ENCODE data around the gene UNC45A. TPM values are rescaled to one million over a fixed set of nuclear protein-coding genes. Genes with fewer than 3 reads are reported as not detected.

UNC45A gene
- total RNA-seq, 3 donors from 2014 or later (not counting 1 experiment from before 2014, with no cell fraction given), result 39.0 to 58.1 (median 51.5) TPM

- Histone ChIP-seq H3K36me3 (ENCODE audit: control insufficient read depth, insufficient read depth, low read length) (peaks cover 78% of the 10 kb centered on the region), H3K27ac (ENCODE audit: low read length) (no peak overlapping the region), H3K4me1 (ENCODE audit: control insufficient read depth, insufficient read depth, low read length) (no peaks in the 10 kb centered on the region), H3K9me3 (ENCODE audit: control insufficient read depth, insufficient read depth, low read length) (no peaks in the 10 kb centered on the region), H3K4me3 (ENCODE audit: low read length) (no peak overlapping the region), H3K27me3 (ENCODE audit: control insufficient read depth, insufficient read depth, low read length) (no peaks in the 10 kb centered on the region)
- DNase-seq, result no peak
- H3K36me3 Mint-ChIP-seq, result no peaks in the 10 kb centered on the region
- no peaks in the 10 kb centered on the region for H3K9me3 Mint-ChIP-seq
- WGBS (ENCODE audit: insufficient coverage), result 98% methylated on average over 16 of the region's 16 CpGs
- intact Hi-C loops (cut with micrococcal nuclease), result no loop called here
- ATAC-seq, result no peak
- no peak overlapping the region for H3K4me3 Mint-ChIP-seq
- no peaks in the 10 kb centered on the region for H3K4me1 Mint-ChIP-seq
- H3K27ac Mint-ChIP-seq, result no peak overlapping the region
- TF ChIP-seq, protein P1, sequence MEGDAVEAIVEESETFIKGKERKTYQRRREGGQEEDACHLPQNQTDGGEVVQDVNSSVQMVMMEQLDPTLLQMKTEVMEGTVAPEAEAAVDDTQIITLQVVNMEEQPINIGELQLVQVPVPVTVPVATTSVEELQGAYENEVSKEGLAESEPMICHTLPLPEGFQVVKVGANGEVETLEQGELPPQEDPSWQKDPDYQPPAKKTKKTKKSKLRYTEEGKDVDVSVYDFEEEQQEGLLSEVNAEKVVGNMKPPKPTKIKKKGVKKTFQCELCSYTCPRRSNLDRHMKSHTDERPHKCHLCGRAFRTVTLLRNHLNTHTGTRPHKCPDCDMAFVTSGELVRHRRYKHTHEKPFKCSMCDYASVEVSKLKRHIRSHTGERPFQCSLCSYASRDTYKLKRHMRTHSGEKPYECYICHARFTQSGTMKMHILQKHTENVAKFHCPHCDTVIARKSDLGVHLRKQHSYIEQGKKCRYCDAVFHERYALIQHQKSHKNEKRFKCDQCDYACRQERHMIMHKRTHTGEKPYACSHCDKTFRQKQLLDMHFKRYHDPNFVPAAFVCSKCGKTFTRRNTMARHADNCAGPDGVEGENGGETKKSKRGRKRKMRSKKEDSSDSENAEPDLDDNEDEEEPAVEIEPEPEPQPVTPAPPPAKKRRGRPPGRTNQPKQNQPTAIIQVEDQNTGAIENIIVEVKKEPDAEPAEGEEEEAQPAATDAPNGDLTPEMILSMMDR (IDR thresholded peaks at IDR 0.05), result no peak
- H3K27me3 Mint-ChIP-seq (ENCODE audit: low read depth in 2 of 2), result no peaks in the 10 kb centered on the region
These were observed 11.5 kb downstream of the UNC45A start for GRCh38 chr15:90946538-90946937.

DNA sequence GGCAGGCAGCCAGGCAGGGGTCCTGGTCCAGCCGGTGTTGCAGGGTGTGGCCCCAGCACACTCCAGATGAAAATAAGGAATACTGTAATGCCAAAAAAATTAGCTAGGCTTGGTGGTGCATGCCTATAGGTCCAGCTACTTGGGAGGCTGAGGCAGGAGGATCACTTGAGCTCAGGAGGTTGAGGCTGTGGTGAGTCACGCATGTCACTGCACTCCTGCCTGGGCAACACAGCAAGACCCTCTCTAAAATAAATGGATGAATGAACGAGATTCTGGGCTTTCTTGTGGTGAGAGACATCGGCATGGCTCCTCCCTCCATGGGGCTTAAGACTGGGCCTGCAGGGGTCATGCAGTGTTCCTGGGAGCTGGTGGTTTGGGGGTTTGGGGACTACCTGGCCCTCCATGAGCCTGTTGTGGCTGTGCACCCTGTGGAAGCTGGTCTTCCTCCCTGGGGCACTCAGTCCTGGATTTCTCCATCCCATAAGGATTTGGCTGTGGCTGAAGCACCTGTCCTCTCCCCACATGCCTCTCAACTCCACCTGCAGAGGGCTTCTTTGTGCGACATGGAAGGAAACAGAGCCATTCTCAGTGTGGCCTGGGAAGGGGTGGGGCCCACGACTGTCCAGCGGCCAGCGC lies 12.0 kb downstream of the UNC45A start:
- TF ChIP-seq, protein P1 (IDR thresholded peaks at IDR 0.05), result no peak
- ATAC-seq (peak in 1 of 3 donors; percentile 3), DNase-seq (no peak)
- no peak overlapping the region for H3K27ac Mint-ChIP-seq
- no peaks in the 10 kb centered on the region for H3K36me3 Mint-ChIP-seq
- H3K4me1 Mint-ChIP-seq, result no peaks in the 10 kb centered on the region
- H3K9me3 Mint-ChIP-seq, result no peaks in the 10 kb centered on the region
- Histone ChIP-seq H3K9me3 (ENCODE audit: control insufficient read depth, insufficient read depth, low read length) (no peaks in the 10 kb centered on the region), H3K27me3 (ENCODE audit: control insufficient read depth, insufficient read depth, low read length) (no peaks in the 10 kb centered on the region), H3K4me3 (ENCODE audit: low read length) (no peak overlapping the region), H3K36me3 (ENCODE audit: control insufficient read depth, insufficient read depth, low read length) (peaks cover 79% of the 10 kb centered on the region), H3K4me1 (ENCODE audit: control insufficient read depth, insufficient read depth, low read length) (no peaks in the 10 kb centered on the region), H3K27ac (ENCODE audit: low read length) (no peak overlapping the region)
- 90% methylated on average over 8 of the region's 8 CpGs for WGBS (ENCODE audit: insufficient coverage)
- no peaks in the 10 kb centered on the region for H3K27me3 Mint-ChIP-seq (ENCODE audit: low read depth in 2 of 2)
- no peak overlapping the region for H3K4me3 Mint-ChIP-seq
- intact Hi-C loops (cut with micrococcal nuclease), result no loop called here

DNA sequence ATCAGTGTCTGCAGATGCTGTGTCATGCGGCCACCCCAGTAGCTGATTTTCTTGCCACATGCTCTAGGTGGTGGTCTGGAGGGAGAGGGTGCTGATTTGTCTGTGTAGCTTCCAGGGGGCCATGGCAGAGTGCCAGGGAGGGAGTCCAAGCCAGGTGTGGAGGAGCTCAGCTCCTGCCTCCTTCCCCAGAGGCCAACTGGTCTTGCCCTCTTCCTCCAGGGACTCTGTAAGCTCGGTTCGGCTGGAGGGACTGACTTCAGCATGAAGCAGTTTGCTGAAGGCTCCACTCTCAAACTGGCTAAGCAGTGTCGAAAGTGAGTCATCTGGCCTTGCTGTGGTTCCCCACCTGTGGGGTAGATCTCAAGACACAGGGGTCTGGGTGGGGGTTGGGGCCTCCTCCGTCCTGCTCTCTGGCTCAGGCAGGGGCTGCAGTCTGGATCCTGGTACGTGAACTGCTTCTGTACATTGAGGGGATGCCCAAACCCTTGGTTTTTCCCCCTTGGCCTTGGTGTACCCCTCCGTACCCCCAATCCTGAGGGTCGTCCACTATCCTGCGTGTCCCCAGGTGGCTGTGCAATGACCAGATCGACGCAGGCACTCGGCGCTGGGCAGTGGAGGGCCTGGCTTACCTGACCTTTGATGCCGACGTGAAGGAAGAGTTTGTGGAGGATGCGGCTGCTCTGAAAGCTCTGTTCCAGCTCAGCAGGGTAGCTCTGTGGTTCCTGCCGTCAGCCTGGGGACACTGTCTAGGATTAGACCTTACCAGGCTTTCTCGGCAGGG lies 12.7 kb downstream of the UNC45A start:
- Mint-ChIP-seq H3K36me3 (no peaks in the 10 kb centered on the region), H3K4me1 (no peaks in the 10 kb centered on the region), H3K27me3 (ENCODE audit: low read depth in 2 of 2) (no peaks in the 10 kb centered on the region), H3K9me3 (no peaks in the 10 kb centered on the region), H3K27ac (no peak overlapping the region), H3K4me3 (no peak overlapping the region)
- H3K27ac ChIP-seq (ENCODE audit: low read length), result no peak overlapping the region
- peaks cover 74% of the 10 kb centered on the region for H3K36me3 ChIP-seq (ENCODE audit: control insufficient read depth, insufficient read depth, low read length)
- intact Hi-C loops (cut with micrococcal nuclease), result no loop called here
- TF ChIP-seq, protein P1 (IDR thresholded peaks at IDR 0.05), result no peak
- no peaks in the 10 kb centered on the region for H3K9me3 ChIP-seq (ENCODE audit: control insufficient read depth, insufficient read depth, low read length)
- H3K4me1 ChIP-seq (ENCODE audit: control insufficient read depth, insufficient read depth, low read length), result no peaks in the 10 kb centered on the region
- ATAC-seq (no peak), DNase-seq (no peak)
- no peaks in the 10 kb centered on the region for H3K27me3 ChIP-seq (ENCODE audit: control insufficient read depth, insufficient read depth, low read length)
- H3K4me3 ChIP-seq (ENCODE audit: low read length), result no peak overlapping the region
- 93% methylated on average over 18 of the region's 18 CpGs for WGBS (ENCODE audit: insufficient coverage)
